SK-N-DZ (cell line): ENCODE results near the gene SLAIN2.

Experiments used
- DNase-seq: peaks from one replicate; pipeline ENCODE4 v3.0.0-alpha.2; 2015; ENCODE audit warnings: low spot score

SLAIN2 gene

DNA sequence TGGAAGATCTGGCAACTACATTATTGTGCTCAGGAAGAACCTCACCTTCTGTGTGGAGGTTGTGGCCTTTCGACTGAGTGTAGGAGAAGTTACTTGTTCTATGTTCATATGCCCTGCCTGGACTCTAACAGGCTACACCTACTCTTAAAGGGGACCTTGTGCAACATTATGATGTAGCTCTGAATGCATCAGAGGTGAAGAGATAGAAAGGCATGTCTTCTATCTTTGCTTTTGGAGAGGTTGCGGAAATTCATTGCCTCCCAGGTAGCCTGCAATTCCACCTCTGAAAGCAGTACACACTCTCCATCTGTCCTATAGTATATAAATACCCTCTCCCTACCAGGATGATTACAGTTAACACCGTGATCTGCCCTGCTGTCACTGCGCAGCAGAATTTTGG is 7.1 kb upstream of the SLAIN2 start:
- DNase-seq, result no peak

DNA sequence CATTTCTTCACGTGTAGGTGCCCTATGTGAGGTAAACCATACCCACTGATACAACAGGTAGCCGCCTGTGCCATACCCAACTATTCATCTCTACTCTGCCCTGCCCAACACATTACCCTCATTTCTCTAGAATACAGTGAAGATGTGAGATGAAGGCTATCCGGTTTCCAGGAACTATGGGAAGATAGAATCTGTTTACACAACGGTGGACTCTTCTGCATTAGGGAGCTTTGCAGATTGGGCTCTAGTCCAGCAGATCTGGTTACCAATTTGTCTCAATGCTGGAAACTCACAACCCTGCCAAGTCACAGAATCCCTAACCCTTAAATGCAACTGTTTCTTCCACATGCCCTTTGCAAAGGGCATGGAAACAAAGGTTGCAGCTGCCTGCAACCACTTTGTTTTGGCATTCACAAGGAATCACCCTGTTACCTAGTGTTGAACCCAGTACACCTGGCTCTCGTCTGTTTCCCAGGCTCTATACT is 6.4 kb upstream of the SLAIN2 start:
- DNase-seq, result no peak

DNA sequence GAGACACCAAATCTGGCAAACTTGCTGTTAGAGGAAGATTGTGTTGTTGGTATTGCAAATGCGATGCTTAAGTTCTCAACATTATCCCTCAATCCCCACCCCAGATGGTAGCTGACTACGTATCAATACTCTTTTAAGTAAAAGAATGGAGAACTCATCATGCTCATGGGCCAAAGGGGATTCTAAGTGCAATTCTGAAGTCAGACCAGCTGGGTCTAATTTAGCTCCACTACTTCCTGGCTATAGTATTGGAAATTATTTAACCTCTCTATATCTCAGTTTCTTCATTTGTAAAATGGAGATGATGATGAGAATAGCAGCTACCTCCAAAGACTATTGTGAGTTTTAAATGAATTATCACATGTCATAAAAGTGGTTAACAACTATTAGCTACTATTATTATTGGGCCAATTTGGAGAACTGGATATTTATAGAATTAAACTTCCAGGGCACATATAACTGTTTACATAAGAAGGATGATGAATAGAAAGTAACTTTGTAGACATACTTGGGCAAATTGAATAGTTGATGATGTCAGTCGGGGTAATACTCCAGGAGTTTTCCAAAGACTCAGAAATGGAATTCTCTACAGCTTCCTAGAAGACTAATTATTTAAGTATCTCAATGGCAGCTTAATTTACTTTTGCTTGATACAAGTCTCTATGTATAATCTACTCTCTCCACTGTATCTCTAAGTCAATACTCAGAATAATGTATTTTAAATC is 5.0 kb upstream of the SLAIN2 start:
- no peak for DNase-seq

DNA sequence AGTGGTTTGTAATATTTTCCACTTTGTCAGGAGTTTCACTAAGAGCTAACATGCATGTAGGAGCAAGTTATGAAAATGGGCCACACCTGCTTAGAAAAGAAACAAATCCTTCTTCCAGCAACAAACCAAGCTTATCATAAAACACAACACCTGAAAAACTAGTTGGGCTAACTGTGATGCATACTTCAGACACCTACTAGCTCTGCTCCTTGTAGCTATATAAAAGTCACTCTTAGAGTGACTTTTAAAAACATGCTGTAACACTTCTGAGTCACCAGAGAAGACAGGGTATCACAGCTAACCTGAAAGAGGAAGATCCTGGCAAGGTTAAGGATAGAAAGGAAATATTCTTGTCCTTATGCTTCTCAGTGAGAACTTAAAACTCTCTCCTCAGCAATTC is 3.6 kb upstream of the SLAIN2 start:
- no peak for DNase-seq

GRCh38 chr4:48339642-48340041 is 1.7 kb upstream of the SLAIN2 start:
- no peak for DNase-seq

DNA sequence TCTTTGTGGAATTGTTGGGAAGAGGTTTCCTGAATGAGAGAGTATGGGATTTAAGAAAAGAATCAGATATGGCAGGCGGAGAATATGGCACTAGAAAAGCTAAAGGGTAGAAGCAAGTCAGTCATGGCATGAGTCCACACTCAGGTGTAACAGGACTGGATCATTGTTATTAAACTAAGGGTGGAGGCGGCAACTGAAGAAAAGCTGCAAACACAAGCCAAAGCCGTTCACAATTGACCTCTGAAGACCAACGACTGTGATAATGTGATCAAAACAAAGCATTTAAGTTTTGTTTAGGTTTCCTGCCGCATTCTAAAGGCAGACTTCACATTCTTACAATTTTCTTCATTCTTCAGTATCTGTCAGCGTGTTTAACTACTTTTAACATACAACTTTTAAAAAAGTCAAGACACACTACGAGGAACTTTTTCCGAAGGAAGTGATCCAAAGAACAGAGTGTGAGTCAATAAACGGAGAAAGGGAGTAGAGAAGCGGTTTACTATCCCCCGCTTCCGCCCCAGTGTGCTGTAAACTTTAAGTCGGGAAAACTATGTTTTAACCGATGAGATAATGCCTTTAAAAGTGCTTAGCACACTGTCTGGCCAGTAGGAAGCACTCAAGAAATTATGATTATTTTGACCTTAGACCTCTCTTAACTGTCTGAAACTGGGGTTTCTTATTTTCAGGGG is 909 bp upstream of the SLAIN2 start:
- no peak for DNase-seq

GRCh38 chr4:48341776-48342605 is 662 bp downstream of the SLAIN2 start:
- peak; percentile 53 for DNase-seq

DNA sequence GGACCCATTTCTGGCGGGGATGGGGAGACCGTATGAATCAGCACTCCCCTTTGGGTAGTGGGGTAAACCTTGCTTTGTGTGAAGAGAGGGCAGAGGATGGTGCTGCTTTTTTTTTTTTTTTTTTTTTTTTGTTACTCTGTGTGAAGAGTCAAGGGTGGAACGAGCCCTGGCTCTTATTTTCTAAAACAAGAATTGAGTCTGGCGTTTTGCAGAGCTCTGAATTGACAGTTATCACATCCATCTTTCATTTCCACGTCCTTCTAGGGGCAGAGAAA is 1.2 kb downstream of the SLAIN2 start:
- no peak for DNase-seq

DNA sequence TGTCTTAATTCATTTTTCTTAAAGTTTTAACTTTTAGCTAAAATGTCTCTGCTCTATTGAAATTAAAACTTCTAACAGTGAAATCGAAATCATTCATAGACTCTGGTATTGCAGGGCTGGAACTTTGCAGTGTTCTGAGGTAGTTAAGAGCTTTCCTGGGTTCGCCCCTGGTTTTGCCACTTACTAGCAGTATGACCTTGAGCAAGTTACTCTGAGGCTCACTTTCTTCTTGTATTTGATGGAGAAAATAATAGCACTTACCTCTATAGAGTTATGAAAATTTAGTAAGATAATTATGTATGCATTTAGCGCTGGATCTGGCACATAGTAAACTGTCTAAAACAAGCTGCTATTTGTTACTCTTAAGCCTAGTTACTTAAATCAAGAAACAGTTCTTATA is 1.7 kb downstream of the SLAIN2 start:
- no peak for DNase-seq

DNA sequence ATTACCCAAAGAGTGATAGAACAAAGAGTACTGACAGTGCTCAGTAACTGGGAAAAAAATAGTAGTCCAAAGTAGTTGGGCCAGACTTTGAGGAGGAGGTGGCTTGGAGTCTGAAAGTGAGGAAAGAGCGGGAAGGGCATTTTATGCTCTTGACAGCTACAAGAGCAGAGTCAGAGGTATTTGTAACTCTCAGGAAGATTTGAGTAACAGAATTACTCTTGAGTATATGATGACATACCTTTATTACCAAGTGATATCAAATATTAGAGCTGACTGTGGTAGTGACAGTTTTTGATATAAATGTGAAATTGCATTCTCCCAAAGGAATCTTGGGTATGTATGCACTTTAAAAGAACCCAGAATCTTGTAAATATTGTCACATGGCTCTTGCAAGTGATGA is 2.2 kb downstream of the SLAIN2 start:
- DNase-seq, result no peak

DNA sequence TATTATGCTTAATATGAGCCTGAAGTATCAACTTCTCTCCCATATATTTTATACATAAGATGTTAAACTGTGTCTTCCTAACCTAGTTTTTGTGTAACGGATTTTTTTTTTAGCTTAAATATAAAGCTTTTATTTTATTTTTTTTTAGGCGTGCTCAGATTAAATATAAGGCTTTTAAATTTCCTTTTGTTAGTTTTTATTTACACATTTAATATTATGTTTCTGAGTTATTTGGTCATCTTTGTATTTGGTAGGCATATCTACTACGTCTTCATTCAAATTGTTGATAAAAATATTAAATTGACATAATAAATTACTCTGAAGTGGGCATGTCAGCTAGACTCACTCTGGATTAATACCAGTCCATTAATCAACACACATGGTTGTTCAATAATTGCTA is 4.2 kb downstream of the SLAIN2 start:
- no peak for DNase-seq

GRCh38 chr4:48346594-48346993 is 5.3 kb downstream of the SLAIN2 start:
- no peak for DNase-seq

DNA sequence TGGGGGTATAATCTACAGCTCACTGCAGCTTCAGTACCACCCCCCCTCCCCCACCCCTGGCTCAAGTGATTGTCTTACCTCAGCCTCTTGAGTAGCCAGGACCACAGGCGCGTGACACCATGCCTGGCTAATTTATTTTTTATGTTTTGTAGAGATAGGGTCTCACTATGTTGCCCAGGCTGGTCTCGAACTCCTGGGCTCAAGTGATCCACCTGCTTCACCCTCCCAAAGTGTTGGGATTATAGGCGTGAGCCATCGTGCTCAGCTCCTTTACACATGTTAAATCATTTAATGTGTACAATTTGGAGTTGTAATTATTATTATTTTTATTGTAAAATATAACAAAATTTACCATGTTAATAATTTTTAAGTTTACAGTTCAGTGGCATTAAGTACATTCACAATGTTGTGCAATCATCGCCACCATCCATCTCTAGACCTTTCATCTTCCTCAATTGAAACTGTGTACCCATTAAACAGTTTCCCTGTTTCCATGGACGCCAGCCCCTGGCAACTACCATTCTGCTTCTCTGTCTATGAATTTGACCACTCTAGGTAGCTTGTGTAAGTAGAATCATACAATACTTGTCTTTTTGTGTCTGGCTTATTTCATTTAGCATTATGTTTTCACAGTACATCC is 6.1 kb downstream of the SLAIN2 start:
- DNase-seq, result no peak

GRCh38 chr4:48350871-48351270 is 9.5 kb downstream of the SLAIN2 start:
- DNase-seq, result no peak

- no peak for DNase-seq
Observed at GRCh38 chr4:48352793-48353192, 11.5 kb downstream of the SLAIN2 start.

DNA sequence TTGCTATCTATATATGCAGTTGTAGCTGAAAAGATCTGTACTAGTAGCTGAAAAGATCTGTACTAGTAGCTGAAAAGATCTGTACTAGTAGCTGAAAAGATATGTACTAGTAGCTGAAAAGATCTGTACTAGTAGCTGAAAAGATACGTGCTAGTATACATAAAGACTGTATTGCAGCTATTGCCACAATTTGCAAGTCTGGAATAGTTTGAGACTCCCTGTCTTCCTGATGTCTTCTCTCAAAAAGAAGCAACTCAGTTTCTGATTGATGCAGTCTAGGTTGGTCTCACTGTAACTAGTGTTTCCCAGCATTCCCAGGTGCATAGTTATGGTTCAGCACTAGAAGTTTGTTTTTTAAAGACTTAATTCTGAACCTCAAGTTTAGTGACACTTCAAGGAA is 15.0 kb downstream of the SLAIN2 start:
- no peak for DNase-seq

GRCh38 chr4:48360285-48361011 is 19.1 kb downstream of the SLAIN2 start:
- DNase-seq, result no peak

DNA sequence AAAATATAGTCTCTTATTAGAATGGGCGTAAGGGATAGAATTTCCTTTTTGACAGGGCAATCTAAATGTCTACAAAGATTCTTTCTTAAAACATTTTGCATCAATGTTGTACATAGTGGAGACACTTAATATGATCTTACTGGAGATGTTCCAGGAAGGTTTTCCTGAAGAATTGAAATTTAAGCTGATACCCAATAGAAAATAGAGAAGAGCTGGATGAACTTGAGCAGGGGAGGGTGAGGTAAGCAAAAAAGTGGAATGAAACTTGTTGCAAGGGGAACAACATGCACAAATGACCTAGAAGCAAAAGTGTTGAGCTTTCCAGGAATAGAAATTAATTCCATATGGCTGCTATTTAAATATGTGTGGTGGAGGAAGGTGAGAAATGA is 19.7 kb downstream of the SLAIN2 start:
- DNase-seq, result no peak

- no peak for DNase-seq
Observed at GRCh38 chr4:48366611-48367010, 25.3 kb downstream of the SLAIN2 start.

GRCh38 chr4:48367016-48367415 is 25.7 kb downstream of the SLAIN2 start:
- DNase-seq, result no peak

- no peak for DNase-seq
Observed at GRCh38 chr4:48368389-48368788, 27.1 kb downstream of the SLAIN2 start.

DNA sequence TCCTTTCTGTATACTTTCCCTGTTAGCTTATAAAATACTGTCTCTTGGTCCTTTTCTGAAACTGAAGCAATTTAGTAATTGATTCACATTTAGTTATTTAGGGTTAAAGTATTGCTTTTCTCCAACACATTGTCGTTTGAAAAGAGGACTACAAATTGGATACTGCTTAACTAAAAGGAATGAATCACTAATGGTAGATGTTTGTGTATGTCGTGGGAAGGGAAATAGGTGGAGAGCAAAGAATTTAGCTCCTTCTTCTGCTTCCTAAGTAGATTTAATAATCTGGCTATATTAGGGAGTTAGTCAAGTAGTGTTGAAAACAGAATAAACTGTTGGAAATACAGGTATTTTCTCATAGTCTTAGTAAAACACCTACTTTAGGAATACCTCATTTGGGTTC is 27.9 kb downstream of the SLAIN2 start:
- DNase-seq, result no peak
